Ishikawa (cell line): ENCODE results near the gene STK4.

ENCODE experiments used
- CEBPB ChIP-seq: IDR thresholded peaks from 2 replicates; pipeline ENCODE4 v1.6.1; 2012
- CREB1 ChIP-seq: IDR thresholded peaks from 2 replicates; pipeline ENCODE4 v1.6.1; 2012; ENCODE audit warnings: low read depth
- EGR1 ChIP-seq: IDR thresholded peaks from 2 replicates; pipeline ENCODE4 v1.6.1; 2012
- EP300 ChIP-seq: IDR thresholded peaks from 2 replicates; pipeline ENCODE4 v1.6.1; 2012; ENCODE audit warnings: borderline replicate concordance
- FOXM1 ChIP-seq: IDR thresholded peaks from 2 replicates; pipeline ENCODE4 v1.6.1; 2012; ENCODE audit warnings: low read depth, borderline replicate concordance
- NFIC ChIP-seq: IDR thresholded peaks from 2 replicates; pipeline ENCODE4 v1.6.1; 2012
- RAD21 ChIP-seq: IDR thresholded peaks from 2 replicates; pipeline ENCODE4 v1.6.1; 2012; ENCODE audit warnings: low read depth
- REST ChIP-seq: IDR thresholded peaks from 2 replicates; pipeline ENCODE4 v1.6.1; 2012; ENCODE audit warnings: low read depth, mild to moderate bottlenecking
- TAF1 ChIP-seq: IDR thresholded peaks from 2 replicates; pipeline ENCODE4 v1.6.1; 2012; ENCODE audit warnings: low read depth, mild to moderate bottlenecking
- YY1 ChIP-seq: IDR thresholded peaks from 2 replicates; pipeline ENCODE4 v1.6.1; 2012; ENCODE audit warnings: low read depth
- ZBTB7A ChIP-seq: IDR thresholded peaks from 2 replicates; pipeline ENCODE4 v1.6.1; 2012; ENCODE audit warnings: low read depth
- TF ChIP-seq, protein P1 (sequence below): IDR thresholded peaks from 2 replicates; pipeline ENCODE4 v1.6.1; 2012
- TF ChIP-seq, protein P2 (sequence below): IDR thresholded peaks from 2 replicates; pipeline ENCODE4 v1.6.1; 2012

GRCh38 chr20:45032276-45032675 lies 66.0 kb downstream of the STK4 start:
- no peak for TF ChIP-seq CEBPB
- TF ChIP-seq EGR1 = no peak
- no peak for TF ChIP-seq YY1
- no peak for TF ChIP-seq EP300
- TF ChIP-seq, protein P1, sequence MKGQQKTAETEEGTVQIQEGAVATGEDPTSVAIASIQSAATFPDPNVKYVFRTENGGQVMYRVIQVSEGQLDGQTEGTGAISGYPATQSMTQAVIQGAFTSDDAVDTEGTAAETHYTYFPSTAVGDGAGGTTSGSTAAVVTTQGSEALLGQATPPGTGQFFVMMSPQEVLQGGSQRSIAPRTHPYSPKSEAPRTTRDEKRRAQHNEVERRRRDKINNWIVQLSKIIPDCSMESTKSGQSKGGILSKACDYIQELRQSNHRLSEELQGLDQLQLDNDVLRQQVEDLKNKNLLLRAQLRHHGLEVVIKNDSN = no peak
- TF ChIP-seq NFIC = no peak
- TF ChIP-seq CREB1 = no peak
- TF ChIP-seq RAD21 = no peak
- no peak for TF ChIP-seq REST
- TF ChIP-seq, protein P2, sequence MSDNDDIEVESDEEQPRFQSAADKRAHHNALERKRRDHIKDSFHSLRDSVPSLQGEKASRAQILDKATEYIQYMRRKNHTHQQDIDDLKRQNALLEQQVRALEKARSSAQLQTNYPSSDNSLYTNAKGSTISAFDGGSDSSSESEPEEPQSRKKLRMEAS = no peak
- no peak for TF ChIP-seq ZBTB7A
- TF ChIP-seq TAF1 = no peak
- no peak for TF ChIP-seq FOXM1
